ENCODE measurements around the gene LEF1.

The LEF1 gene

GRCh38 chr4:108008721-108009120 lies 160.0 kb downstream of the LEF1 start:
- intact Hi-C loops (cut with DNase I; ENCODE audit: low total_unique reads): no loop called here
- no peak for DNase-seq
- Histone ChIP-seq H3K4me3 (no peak overlapping the region), H3K27me3 (no peaks in the 10 kb centered on the region), H3K36me3 (peaks cover 6 to 28% (median 18%) of the 10 kb centered on the region in 3 donors), H3K4me1 (peaks cover 0 to 63% (median 18%) of the 10 kb centered on the region in 4 donors), H3K27ac (no peak overlapping the region), H3K9me3 (no peaks in the 10 kb centered on the region)
- TF ChIP-seq CTCF (IDR thresholded peaks at IDR 0.05): no peak

DNA sequence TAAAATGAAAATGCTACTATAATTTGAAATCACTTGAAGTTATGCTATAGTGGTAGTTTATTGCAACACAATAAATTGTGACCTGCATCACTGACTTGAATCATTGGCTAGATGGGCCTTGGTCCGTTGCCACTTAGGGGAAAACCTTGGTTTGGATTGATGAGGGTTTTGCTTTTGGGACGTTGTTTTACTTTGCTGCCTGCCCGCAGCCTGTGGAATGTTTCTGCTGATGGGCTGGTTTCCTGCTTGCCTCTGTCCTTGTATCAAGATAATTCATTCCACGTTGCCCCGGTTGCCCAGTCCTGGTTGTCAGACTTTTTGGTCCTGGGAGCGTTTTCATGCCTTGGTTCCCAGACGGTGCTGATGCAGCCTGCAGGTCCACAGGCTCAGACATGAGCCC lies 160.7 kb downstream of the LEF1 start:
- Histone ChIP-seq H3K27ac (no peak overlapping the region), H3K27me3 (no peaks in the 10 kb centered on the region), H3K36me3 (peaks cover 6 to 24% (median 13%) of the 10 kb centered on the region in 3 donors), H3K4me3 (no peak overlapping the region), H3K4me1 (peaks cover 0 to 70% (median 20%) of the 10 kb centered on the region in 4 donors), H3K9me3 (no peaks in the 10 kb centered on the region)
- no peak for DNase-seq
- intact Hi-C loops (cut with DNase I; ENCODE audit: low total_unique reads): no loop called here
- no peak for TF ChIP-seq CTCF (IDR thresholded peaks at IDR 0.05)

DNA sequence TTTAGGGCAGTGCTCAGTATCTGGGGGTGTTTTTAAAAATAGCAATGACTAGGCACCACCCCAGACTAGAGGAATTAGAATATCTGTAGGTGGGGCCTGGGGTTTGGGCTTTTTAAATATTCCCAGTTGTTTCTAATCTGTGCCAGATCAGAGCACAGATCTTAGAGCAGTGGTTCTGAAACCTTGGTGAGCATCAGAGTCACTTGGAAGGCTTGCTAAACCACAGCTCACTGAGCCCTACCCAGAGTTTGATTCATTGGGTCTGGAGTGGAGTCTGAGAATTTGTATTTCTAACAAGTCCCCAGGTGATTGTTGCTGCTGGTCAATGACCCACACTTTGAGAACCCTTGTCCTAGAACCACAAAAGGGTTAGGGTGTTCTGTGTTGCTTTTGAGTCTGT lies 162.4 kb downstream of the LEF1 start:
- Histone ChIP-seq H3K36me3 (peaks cover 6 to 11% (median 7%) of the 10 kb centered on the region in 3 donors), H3K9me3 (no peaks in the 10 kb centered on the region), H3K4me3 (no peak overlapping the region), H3K27me3 (no peaks in the 10 kb centered on the region), H3K4me1 (peaks cover 0 to 85% (median 20%) of the 10 kb centered on the region in 4 donors), H3K27ac (peak overlapping the region in 1 of 2 donors; percentile 21)
- no peak for TF ChIP-seq CTCF (IDR thresholded peaks at IDR 0.05)
- no peak for DNase-seq
- intact Hi-C loops (cut with DNase I; ENCODE audit: low total_unique reads): no loop called here

DNA sequence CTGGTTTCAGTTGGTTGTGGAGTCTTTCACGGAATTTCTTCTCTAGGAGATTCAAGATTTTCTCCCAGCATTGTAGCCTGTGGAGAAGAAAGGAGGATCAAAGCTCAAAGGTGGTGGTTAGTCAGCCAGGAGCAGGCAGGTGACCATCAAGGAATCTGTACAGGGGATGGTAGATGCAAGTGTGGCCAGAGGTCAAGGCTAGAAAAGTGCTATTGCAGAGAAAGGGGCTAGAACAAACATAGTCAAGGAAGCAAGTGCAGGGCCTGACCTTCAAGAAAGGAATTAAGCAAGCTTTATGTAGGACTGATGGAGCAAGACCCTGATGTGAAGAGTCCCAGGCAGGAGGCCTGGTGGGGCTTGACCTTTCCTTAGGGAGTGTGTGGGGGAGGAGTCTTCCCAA lies 162.9 kb downstream of the LEF1 start:
- DNase-seq: no peak
- peak overlapping the region in 1 of 2 donors; percentile 21 for H3K27ac ChIP-seq
- H3K36me3 ChIP-seq: peaks cover 2 to 6% (median 5%) of the 10 kb centered on the region in 3 donors
- no peaks in the 10 kb centered on the region for H3K9me3 ChIP-seq
- intact Hi-C loops (cut with DNase I; ENCODE audit: low total_unique reads): no loop called here
- no peaks in the 10 kb centered on the region for H3K27me3 ChIP-seq
- peaks cover 0 to 91% (median 20%) of the 10 kb centered on the region in 4 donors for H3K4me1 ChIP-seq
- no peak overlapping the region for H3K4me3 ChIP-seq
- no peak for TF ChIP-seq CTCF (IDR thresholded peaks at IDR 0.05)

GRCh38 chr4:108004646-108005045 lies 164.1 kb downstream of the LEF1 start:
- DNase-seq: no peak
- no peak overlapping the region for H3K4me3 ChIP-seq
- intact Hi-C loops (cut with DNase I; ENCODE audit: low total_unique reads): no loop called here
- TF ChIP-seq CTCF (IDR thresholded peaks at IDR 0.05): no peak
- H3K27ac ChIP-seq: peak overlapping the region in 1 of 2 donors; percentile 44
- no peaks in the 10 kb centered on the region for H3K9me3 ChIP-seq
- peaks cover 0 to 3% (median 0%) of the 10 kb centered on the region in 3 donors for H3K36me3 ChIP-seq
- no peaks in the 10 kb centered on the region for H3K27me3 ChIP-seq
- peaks cover 0 to 94% (median 22%) of the 10 kb centered on the region in 4 donors for H3K4me1 ChIP-seq
